Transverse colon (tissue), 4 donors: ENCODE data around the gene UNC93A.

Source experiments
- POLR2A ChIP-seq: fragments of 450-650 bp; IDR thresholded peaks from one replicate; pipeline ENCODE4 v1.6.1; 2016; ENCODE audit warnings: antibody characterized with exemption, mild to moderate bottlenecking, moderate library complexity
- POLR2AphosphoS5 ChIP-seq, 3 donors: sonication (generic); formaldehyde crosslinking; IDR thresholded peaks; one replicate each; pipeline ENCODE4 v1.6.1; 2016; ENCODE audit warnings: antibody characterized with exemption in 3 of 3
- TF ChIP-seq, protein P1 (sequence below), 5 experiments: fragments of 200-600 bp in 3 of 5; fragments of 450-650 bp in 2 of 5; sonication (generic) in 3 of 5; IDR thresholded peaks; 1 replicate in 2 of 5; 2 replicates in 3 of 5; pipeline ENCODE4 v1.5.1; 2016 to 2017; ENCODE audit warnings: antibody characterized with exemption in 5 of 5, inconsistent platforms in 3 of 5, mild to moderate bottlenecking in 2 of 5, moderate library complexity in 1 of 5

DNA sequence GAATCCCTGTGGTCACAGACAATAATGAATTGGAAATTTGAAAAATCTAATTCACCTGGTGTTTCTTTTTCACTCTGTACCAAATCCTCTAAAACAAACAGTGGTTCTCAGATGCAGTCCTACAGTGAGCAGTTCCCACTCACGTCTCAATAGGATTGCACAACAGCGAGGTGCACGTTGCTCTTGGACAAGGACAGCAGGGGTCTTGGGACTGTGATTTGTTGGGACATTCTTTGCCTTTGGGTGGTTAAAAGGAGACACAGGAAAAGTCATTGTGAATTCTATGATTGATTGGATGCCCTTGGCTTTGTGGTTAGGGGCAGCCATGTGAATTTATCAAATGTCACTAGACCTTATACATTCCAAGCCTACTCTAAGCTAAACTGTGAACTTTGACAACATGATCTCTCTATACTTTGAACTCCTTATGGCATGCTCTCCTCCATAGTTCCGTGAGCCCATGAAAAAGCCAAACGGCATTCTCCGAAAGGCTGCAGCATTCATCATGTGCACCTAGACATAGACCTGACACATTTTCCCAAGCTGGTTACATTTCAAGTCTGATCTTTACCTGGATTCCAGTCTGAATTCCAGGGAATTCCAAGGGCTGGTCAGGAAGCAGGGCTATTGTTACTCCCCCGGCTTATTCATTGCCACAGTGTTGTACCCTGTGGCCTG, 647 bp downstream of the UNC93A start:
- TF ChIP-seq POLR2AphosphoS5 (IDR thresholded peaks at IDR 0.05) (no peak), POLR2A (no peak)
- TF ChIP-seq, protein P1, sequence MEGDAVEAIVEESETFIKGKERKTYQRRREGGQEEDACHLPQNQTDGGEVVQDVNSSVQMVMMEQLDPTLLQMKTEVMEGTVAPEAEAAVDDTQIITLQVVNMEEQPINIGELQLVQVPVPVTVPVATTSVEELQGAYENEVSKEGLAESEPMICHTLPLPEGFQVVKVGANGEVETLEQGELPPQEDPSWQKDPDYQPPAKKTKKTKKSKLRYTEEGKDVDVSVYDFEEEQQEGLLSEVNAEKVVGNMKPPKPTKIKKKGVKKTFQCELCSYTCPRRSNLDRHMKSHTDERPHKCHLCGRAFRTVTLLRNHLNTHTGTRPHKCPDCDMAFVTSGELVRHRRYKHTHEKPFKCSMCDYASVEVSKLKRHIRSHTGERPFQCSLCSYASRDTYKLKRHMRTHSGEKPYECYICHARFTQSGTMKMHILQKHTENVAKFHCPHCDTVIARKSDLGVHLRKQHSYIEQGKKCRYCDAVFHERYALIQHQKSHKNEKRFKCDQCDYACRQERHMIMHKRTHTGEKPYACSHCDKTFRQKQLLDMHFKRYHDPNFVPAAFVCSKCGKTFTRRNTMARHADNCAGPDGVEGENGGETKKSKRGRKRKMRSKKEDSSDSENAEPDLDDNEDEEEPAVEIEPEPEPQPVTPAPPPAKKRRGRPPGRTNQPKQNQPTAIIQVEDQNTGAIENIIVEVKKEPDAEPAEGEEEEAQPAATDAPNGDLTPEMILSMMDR (IDR thresholded peaks at IDR 0.05) = no peak
